IMR-90 (cell line): ENCODE results near the gene KHK. TPM values are rescaled to one million over a fixed set of nuclear protein-coding genes. Genes with fewer than 3 reads are reported as not detected.
A peak's percentile ranks its signal among the peaks of the same experiment; 100 is the strongest.

Source experiments
- ATAC-seq: fragments of 200-7000 bp; cut with Tn5 transposase; 2 replicates; pipeline ENCODE4 v1.9.1; 2020; ENCODE audit warnings: low read depth, mild to moderate bottlenecking, moderate library complexity
- BruUV-seq: library from RNA; stranded (reverse); fragments of 400-500 nt; replicated peaks from 2 replicates; lab custom pipeline; 2021; lab: Mats Ljungman, UMichigan
- CTCF ChIA-PET: fragments of 300-600 bp; formaldehyde crosslinking; extraction: SDS; loops from one replicate; lab custom pipeline; 2021; ENCODE audit warnings: antibody characterized with exemption; lab: Yijun Ruan, JAX
- POLR2A ChIA-PET: fragments of 300-600 bp; sonication (Branson Sonifier 250); formaldehyde crosslinking; loops from one replicate; lab custom pipeline; 2022; ENCODE audit warnings: antibody characterized with exemption; ENCODE audit not compliant: unreplicated experiment; lab: Charles Lee
- DNase-seq: peaks from one replicate; pipeline ENCODE4 v3.0.0; 2013
- H2AFZ ChIP-seq: replicated peaks from 2 replicates; pipeline ENCODE3; 2013; ENCODE audit warnings: low read length, mild to moderate bottlenecking; ENCODE audit not compliant: poor library complexity
- H2AK5ac ChIP-seq: 2 replicates; pipeline ENCODE4 v1.6.1; 2013; ENCODE audit warnings: low read depth, low read length, inconsistent platforms
- H2AK9ac ChIP-seq: replicated peaks from 2 replicates; pipeline ENCODE3; 2013; ENCODE audit warnings: mild to moderate bottlenecking, low read depth, low read length, moderate library complexity; ENCODE audit not compliant: poor library complexity
- H2BK120ac ChIP-seq: 2 replicates; pipeline ENCODE4 v1.6.1; 2013; ENCODE audit warnings: low read depth, low read length, inconsistent platforms
- H2BK15ac ChIP-seq: 3 replicates; pipeline ENCODE4 v1.6.1; 2013; ENCODE audit warnings: low read depth, low read length, inconsistent platforms
- H2BK20ac ChIP-seq: 2 replicates; pipeline ENCODE4 v1.6.1; 2013; ENCODE audit warnings: low read depth, mild to moderate bottlenecking, inconsistent platforms, low read length, moderate library complexity
- H2BK5ac ChIP-seq: 2 replicates; pipeline ENCODE4 v1.6.1; 2013; ENCODE audit warnings: mild to moderate bottlenecking, low read depth, low read length, inconsistent platforms; ENCODE audit not compliant: poor library complexity, severe bottlenecking
- H3K14ac ChIP-seq: replicated peaks from 2 replicates; pipeline ENCODE4 v1.6.1; 2013; ENCODE audit warnings: low read depth, low read length, inconsistent platforms
- H3K18ac ChIP-seq: 2 replicates; pipeline ENCODE4 v1.6.1; 2013; ENCODE audit warnings: low read depth, low read length, control low read depth
- H3K23ac ChIP-seq: 2 replicates; pipeline ENCODE4 v1.6.1; 2013; ENCODE audit warnings: low read depth, low read length, inconsistent platforms
- H3K27ac ChIP-seq: 2 replicates; pipeline ENCODE4 v1.5.1; 2013; ENCODE audit warnings: mild to moderate bottlenecking, control low read depth, low read length; ENCODE audit not compliant: insufficient read depth
- H3K27me3 ChIP-seq: 2 replicates; pipeline ENCODE4 v1.6.1; 2013; ENCODE audit warnings: low read length; ENCODE audit not compliant: control insufficient read depth, insufficient read depth
- H3K36me3 ChIP-seq: 2 replicates; pipeline ENCODE4 v1.6.1; 2013; ENCODE audit warnings: low read length, mixed read lengths; ENCODE audit not compliant: control insufficient read depth, insufficient read depth
- H3K4ac ChIP-seq: 2 replicates; pipeline ENCODE4 v1.6.1; 2013; ENCODE audit warnings: low read depth, low read length, inconsistent platforms
- H3K4me1 ChIP-seq: 2 replicates; pipeline ENCODE4 v1.6.1; 2013; ENCODE audit warnings: low read length, mixed read lengths; ENCODE audit not compliant: control insufficient read depth, insufficient read depth
- H3K4me2 ChIP-seq: 2 replicates; pipeline ENCODE4 v1.6.1; 2013; ENCODE audit warnings: low read depth, mild to moderate bottlenecking, control low read depth, low read length, moderate library complexity
- H3K4me3 ChIP-seq: 2 replicates; pipeline ENCODE4 v1.5.1; 2013; ENCODE audit warnings: low read depth, mild to moderate bottlenecking, control low read depth, low read length, moderate library complexity; ENCODE audit not compliant: insufficient read depth
- H3K56ac ChIP-seq: 2 replicates; pipeline ENCODE4 v1.6.1; 2013; ENCODE audit warnings: low read length, inconsistent platforms; ENCODE audit not compliant: insufficient read depth; ENCODE audit errors: extremely low read depth
- H3K79me1 ChIP-seq, 2 experiments: 2 replicates each; pipeline ENCODE4 v1.6.1; 2013; ENCODE audit warnings: low read length in 2 of 2, inconsistent platforms in 1 of 2, low read depth in 1 of 2
- H3K9ac ChIP-seq: 2 replicates; pipeline ENCODE4 v1.6.1; 2013; ENCODE audit warnings: low read depth, low read length, control low read depth
- H3K9me1 ChIP-seq: 2 replicates; pipeline ENCODE4 v1.6.1; 2013; ENCODE audit warnings: low read length, inconsistent platforms; ENCODE audit not compliant: insufficient read depth
- H3K9me3 ChIP-seq: 2 replicates; pipeline ENCODE4 v1.6.1; 2013; ENCODE audit warnings: low read length; ENCODE audit not compliant: control insufficient read depth, insufficient read depth
- H4K20me1 ChIP-seq: 2 replicates; pipeline ENCODE4 v1.6.1; 2013; ENCODE audit warnings: low read length, inconsistent platforms; ENCODE audit not compliant: insufficient read depth
- H4K5ac ChIP-seq: 2 replicates; pipeline ENCODE4 v1.6.1; 2013; ENCODE audit warnings: mild to moderate bottlenecking, low read depth, low read length, control low read depth
- H4K8ac ChIP-seq, 2 experiments: 2 replicates each; pipeline ENCODE4 v1.6.1; 2013; ENCODE audit warnings: low read depth in 2 of 2, low read length in 2 of 2, control low read depth in 1 of 2, inconsistent platforms in 1 of 2
- H4K91ac ChIP-seq: 2 replicates; pipeline ENCODE4 v1.6.1; 2013; ENCODE audit warnings: low read depth, low read length, inconsistent platforms; ENCODE audit not compliant: insufficient read depth
- CEBPB ChIP-seq: IDR thresholded peaks from 2 replicates; pipeline ENCODE4 v1.6.1; 2012; ENCODE audit warnings: low read depth, low read length, improper control_type of control experiment
- CHD1 ChIP-seq: IDR thresholded peaks from 2 replicates; pipeline ENCODE4 v1.6.1; 2012; ENCODE audit warnings: low read depth, low read length, improper control_type of control experiment
- MAFK ChIP-seq: IDR thresholded peaks from 2 replicates; pipeline ENCODE4 v1.6.1; 2012; ENCODE audit warnings: low read depth, low read length, improper control_type of control experiment
- MAZ ChIP-seq: IDR thresholded peaks from 2 replicates; pipeline ENCODE4 v1.6.1; 2012; ENCODE audit warnings: low read depth, mild to moderate bottlenecking, low read length, improper control_type of control experiment, moderate library complexity, borderline replicate concordance
- MXI1 ChIP-seq: IDR thresholded peaks from 2 replicates; pipeline ENCODE4 v1.6.1; 2012; ENCODE audit warnings: low read depth, mild to moderate bottlenecking, low read length, moderate library complexity, borderline replicate concordance
- NFE2L2 ChIP-seq: fragments of 150-350 bp; IDR thresholded peaks from 2 replicates; pipeline ENCODE4 v1.6.1; 2016; ENCODE audit warnings: low read depth, mild to moderate bottlenecking, low read length
- POLR2A ChIP-seq: IDR thresholded peaks from 2 replicates; pipeline ENCODE4 v1.6.1; 2012; ENCODE audit warnings: mild to moderate bottlenecking, low read depth, low read length
- RCOR1 ChIP-seq: IDR thresholded peaks from 2 replicates; pipeline ENCODE4 v1.6.1; 2012; ENCODE audit warnings: mild to moderate bottlenecking, low read length, improper control_type of control experiment; ENCODE audit not compliant: insufficient replicate concordance
- SMC3 ChIP-seq: fragments of 150-350 bp; IDR thresholded peaks from 2 replicates; pipeline ENCODE4 v1.6.1; 2016; ENCODE audit warnings: low read depth, mild to moderate bottlenecking, antibody characterized with exemption, low read length, moderate library complexity
- WGBS, 2 experiments: methylation state at CpG; one replicate each; pipeline versions ENCODE4 v1.1.5 to v1.1.7; 2013; ENCODE audit warnings: missing lambda C conversion rate in 2 of 2; ENCODE audit not compliant: insufficient read length in 1 of 2; ENCODE audit errors: extremely low coverage in 2 of 2; 5-methylcytosine and 5-hydroxymethylcytosine counted together
- dilution Hi-C: fragments of 300-500 bp; cut with HindIII; formaldehyde crosslinking; loops from one replicate; pipeline ENCODE4 v1.14.3; 2018; ENCODE audit warnings: low sequenced_read_pairs; ENCODE audit not compliant: unreplicated experiment
- in situ Hi-C: fragments of 300-500 bp; cut with MboI; formaldehyde crosslinking; loops from 3 replicates; pipeline ENCODE4 v1.14.3; 2019; ENCODE audit warnings: low sequenced_read_pairs, inconsistent platforms, mixed read lengths
- intact Hi-C: fragments of 100-400 bp; cut with micrococcal nuclease; formaldehyde crosslinking; loops from 2 replicates; pipeline ENCODE4 v1.10.0; 2022
- polyA plus RNA-seq, 3 experiments: library from polyadenylated mRNA; depleted of rRNA; stranded (reverse); fragments of >200 nt; gene quantifications; 2 replicates each; pipeline ENCODE4 v1.2.3, GENCODE V29; 2012; ENCODE audit warnings: low replicate concordance in 1 of 3
- total RNA-seq: library from RNA; depleted of rRNA; stranded (reverse); fragments of >200 nt; gene quantifications from 2 replicates; pipeline ENCODE4 v1.2.3, GENCODE V29; 2012
- TF ChIP-seq, protein P1 (sequence below): fragments of 150-350 bp; IDR thresholded peaks from 2 replicates; pipeline ENCODE4 v1.6.1; 2016; ENCODE audit warnings: low read depth, mild to moderate bottlenecking, low read length, moderate library complexity, borderline replicate concordance
- TF ChIP-seq, protein P2 (sequence below): conservative IDR thresholded peaks from 2 replicates; pipeline ENCODE4 v1.5.1; 2012; ENCODE audit warnings: mild to moderate bottlenecking, low read depth, low read length, improper control_type of control experiment

KHK gene
- total and polyA plus RNA-seq, 2 of the 4 experiments (the other 2 are of a cell fraction): 0.72 to 0.82 TPM

DNA sequence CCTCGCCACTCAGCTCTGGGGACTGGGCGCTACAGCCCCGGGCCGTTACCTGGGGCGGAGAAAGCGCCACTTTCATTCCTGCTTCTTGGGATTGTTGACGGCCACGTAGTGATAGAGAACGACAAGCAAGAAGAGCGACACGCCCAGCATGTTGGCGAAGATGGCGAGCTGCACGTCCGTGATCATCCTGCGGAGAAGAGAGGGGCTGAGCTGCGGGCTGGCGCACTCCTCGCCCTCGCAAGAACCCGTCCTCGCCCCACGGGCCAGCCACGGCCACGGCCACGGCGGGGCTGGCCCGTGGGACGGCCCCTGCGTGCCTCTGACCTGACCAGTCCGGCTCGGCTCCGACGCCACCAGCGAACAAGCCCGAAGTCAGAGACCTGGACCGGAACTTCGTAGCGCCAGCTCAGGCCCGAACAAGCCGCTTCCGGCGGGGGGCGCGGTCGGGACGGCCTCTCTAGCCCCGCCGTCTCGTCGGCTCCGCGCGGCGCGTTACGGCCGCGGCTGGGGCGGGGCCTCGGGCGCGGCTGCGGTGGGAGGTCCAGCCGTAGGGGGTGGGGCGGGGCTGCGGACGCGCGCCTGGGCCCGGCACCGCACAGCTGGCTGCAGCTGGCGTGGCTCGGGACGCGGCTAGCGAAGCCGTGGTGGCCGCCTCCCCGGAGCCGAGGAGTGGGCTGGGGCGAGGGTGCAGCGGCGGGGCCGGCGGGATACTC lies 15.1 kb upstream of the KHK start, which contains the start of gene OST4:
OST4 (minus strand) TSS at position 378 of the 713 bp plus-strand sequence.
- H3K36me3 ChIP-seq: peaks cover 26% of the 10 kb centered on the region
- H4K8ac ChIP-seq: peak within 1 kb of the TSS; percentile 96 to 99
- BruUV-seq: no TSS peak
- H3K23ac ChIP-seq: peak within 1 kb of the TSS; percentile 100
- no peaks in the 10 kb centered on the region for H3K27me3 ChIP-seq
- dilution Hi-C loops: no loop called here
- H3K4me3 ChIP-seq: peak within 1 kb of the TSS; percentile 86
- peak within 1 kb of the TSS; percentile 94 for H3K56ac ChIP-seq
- H3K79me1 ChIP-seq: peaks cover 33 to 47% of the 10 kb centered on the region in 2 experiments
- ATAC-seq: peak; percentile 92
- TF ChIP-seq SMC3 (0 out of 2 replicates have a peak, but pooled peaks have one; percentile 20), RCOR1 (no peak), MAZ (peak; percentile 49; the same call in 1 of the 2 replicates), POLR2A (peak; percentile 92), CHD1 (0 out of 2 replicates have a peak, but pooled peaks have one; percentile 29), NFE2L2 (no peak), MXI1 (0 out of 2 replicates have a peak, but pooled peaks have one; percentile 57), CEBPB (no peak), MAFK (no peak)
- TF ChIP-seq, protein P1, sequence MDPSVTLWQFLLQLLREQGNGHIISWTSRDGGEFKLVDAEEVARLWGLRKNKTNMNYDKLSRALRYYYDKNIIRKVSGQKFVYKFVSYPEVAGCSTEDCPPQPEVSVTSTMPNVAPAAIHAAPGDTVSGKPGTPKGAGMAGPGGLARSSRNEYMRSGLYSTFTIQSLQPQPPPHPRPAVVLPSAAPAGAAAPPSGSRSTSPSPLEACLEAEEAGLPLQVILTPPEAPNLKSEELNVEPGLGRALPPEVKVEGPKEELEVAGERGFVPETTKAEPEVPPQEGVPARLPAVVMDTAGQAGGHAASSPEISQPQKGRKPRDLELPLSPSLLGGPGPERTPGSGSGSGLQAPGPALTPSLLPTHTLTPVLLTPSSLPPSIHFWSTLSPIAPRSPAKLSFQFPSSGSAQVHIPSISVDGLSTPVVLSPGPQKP: no peak
- TF ChIP-seq, protein P2, sequence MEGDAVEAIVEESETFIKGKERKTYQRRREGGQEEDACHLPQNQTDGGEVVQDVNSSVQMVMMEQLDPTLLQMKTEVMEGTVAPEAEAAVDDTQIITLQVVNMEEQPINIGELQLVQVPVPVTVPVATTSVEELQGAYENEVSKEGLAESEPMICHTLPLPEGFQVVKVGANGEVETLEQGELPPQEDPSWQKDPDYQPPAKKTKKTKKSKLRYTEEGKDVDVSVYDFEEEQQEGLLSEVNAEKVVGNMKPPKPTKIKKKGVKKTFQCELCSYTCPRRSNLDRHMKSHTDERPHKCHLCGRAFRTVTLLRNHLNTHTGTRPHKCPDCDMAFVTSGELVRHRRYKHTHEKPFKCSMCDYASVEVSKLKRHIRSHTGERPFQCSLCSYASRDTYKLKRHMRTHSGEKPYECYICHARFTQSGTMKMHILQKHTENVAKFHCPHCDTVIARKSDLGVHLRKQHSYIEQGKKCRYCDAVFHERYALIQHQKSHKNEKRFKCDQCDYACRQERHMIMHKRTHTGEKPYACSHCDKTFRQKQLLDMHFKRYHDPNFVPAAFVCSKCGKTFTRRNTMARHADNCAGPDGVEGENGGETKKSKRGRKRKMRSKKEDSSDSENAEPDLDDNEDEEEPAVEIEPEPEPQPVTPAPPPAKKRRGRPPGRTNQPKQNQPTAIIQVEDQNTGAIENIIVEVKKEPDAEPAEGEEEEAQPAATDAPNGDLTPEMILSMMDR: no peak
- CTCF ChIA-PET: no interaction called here
- H2AFZ ChIP-seq: peak within 1 kb of the TSS; percentile 83
- POLR2A ChIA-PET: interaction anchor here (0.8 kb wide), 1 partner anchor 10 kb away, joined by 3 read pairs; no protein-coding TSS in a partner anchor
- H3K9me3 ChIP-seq: no peaks in the 10 kb centered on the region
- peak within 1 kb of the TSS; percentile 81 for H2BK20ac ChIP-seq
- H3K4ac ChIP-seq: peak within 1 kb of the TSS; percentile 99
- H3K4me2 ChIP-seq: peak within 1 kb of the TSS; percentile 99
- in situ Hi-C loops: no loop called here
- H2AK5ac ChIP-seq: peak within 1 kb of the TSS; percentile 99
- peak; percentile 92 for DNase-seq
- peak within 1 kb of the TSS; percentile 100 for H3K14ac ChIP-seq
- peak within 1 kb of the TSS; percentile 97 for H3K27ac ChIP-seq
- peaks cover 20% of the 10 kb centered on the region for H4K20me1 ChIP-seq
- peak within 1 kb of the TSS; percentile 99 for H3K9ac ChIP-seq
- whole genome bisulfite sequencing, 2 experiments: 0% methylated on average over 46 of the region's 86 CpGs; no CpG with 5 or more reads in 1 of the 2 experiments
- H2AK9ac ChIP-seq: peak within 1 kb of the TSS; percentile 99
- H3K18ac ChIP-seq: peak within 1 kb of the TSS; percentile 99
- H2BK5ac ChIP-seq: peak within 1 kb of the TSS; percentile 94
- H4K91ac ChIP-seq: peak within 1 kb of the TSS; percentile 93
- peak within 1 kb of the TSS; percentile 97 for H2BK120ac ChIP-seq
- peaks cover 27% of the 10 kb centered on the region for H3K9me1 ChIP-seq
- peak within 1 kb of the TSS; percentile 98 for H4K5ac ChIP-seq
- peak within 1 kb of the TSS; percentile 21; the same call in 2 of the 3 replicates for H2BK15ac ChIP-seq
- H3K4me1 ChIP-seq: peaks cover 34% of the 10 kb centered on the region
- intact Hi-C loops: loop anchor here (2.0 to 5.0 kb wide), 2 partner anchors 21 to 109 kb away; partner anchors contain the start of gene AGBL5
